GM12872 (cell line): ENCODE data around the gene TNFRSF8.

Experiments
- TF ChIP-seq, protein P1 (sequence below): IDR thresholded peaks from 3 replicates; pipeline ENCODE4 v1.5.1; 2011; ENCODE audit warnings: low read depth, mild to moderate bottlenecking, low read length, moderate library complexity; ENCODE audit not compliant: insufficient read depth

Gene TNFRSF8

DNA sequence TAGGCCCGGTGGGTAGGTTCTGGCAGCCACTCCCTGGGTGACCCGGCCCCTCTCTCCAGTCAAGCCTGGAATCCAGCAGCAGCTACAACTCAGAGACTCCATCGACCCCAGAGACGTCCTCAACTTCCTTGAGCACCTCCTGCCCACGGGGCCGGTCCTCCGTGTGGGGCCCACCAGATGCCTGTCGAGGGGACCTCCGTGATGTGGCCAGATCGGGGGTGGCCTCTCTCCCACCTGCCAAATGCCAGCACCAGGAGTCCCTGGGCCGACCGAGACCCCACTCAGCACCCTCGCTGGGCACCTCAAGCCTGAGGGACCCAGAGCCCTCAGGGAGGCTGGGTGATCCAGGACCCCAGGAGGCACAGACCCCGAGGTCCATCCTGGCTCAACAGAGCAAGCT, 41.1 kb upstream of the TNFRSF8 start:
- TF ChIP-seq, protein P1, sequence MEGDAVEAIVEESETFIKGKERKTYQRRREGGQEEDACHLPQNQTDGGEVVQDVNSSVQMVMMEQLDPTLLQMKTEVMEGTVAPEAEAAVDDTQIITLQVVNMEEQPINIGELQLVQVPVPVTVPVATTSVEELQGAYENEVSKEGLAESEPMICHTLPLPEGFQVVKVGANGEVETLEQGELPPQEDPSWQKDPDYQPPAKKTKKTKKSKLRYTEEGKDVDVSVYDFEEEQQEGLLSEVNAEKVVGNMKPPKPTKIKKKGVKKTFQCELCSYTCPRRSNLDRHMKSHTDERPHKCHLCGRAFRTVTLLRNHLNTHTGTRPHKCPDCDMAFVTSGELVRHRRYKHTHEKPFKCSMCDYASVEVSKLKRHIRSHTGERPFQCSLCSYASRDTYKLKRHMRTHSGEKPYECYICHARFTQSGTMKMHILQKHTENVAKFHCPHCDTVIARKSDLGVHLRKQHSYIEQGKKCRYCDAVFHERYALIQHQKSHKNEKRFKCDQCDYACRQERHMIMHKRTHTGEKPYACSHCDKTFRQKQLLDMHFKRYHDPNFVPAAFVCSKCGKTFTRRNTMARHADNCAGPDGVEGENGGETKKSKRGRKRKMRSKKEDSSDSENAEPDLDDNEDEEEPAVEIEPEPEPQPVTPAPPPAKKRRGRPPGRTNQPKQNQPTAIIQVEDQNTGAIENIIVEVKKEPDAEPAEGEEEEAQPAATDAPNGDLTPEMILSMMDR, result no peak

DNA sequence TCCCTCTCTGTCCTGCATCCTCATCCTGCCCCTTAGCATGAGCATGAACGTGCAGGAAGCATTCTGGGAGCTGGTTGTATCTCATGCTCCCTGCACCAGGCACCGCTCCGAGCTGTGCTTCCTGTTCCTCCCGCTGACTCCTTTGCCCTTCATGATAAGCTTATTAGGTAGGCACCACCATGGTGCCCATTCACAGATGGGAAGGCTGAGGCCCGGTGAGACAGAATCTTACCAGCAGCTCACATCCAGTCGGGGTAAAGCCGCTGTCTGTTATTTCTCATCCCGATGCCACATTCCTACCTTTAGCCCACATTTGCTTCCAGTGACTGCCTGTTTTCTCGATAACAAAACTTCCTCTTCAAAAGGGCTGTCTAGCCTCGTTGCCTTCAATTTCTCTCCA, 36.5 kb upstream of the TNFRSF8 start:
- TF ChIP-seq, protein P1, result no peak

DNA sequence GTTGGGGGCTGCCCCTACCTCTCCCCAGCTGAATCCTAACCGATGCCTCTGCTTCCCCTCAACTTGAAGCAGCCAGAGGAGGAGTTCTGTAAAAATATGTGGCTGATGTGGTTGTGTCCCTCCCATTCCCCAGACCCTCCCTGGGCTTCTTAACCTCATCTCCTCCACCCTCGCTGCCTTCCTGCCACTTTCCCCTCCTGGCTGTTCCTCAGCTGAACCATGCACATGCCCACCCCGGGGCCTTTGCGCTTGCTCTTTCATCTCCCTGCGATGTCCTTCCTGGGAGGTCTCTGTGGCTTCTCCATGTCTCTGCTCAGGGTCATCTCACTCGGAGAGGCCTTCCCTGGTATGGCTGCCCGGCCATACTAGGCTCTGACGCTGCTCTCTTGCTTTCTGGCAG, 34.9 kb upstream of the TNFRSF8 start:
- TF ChIP-seq, protein P1, result no peak

DNA sequence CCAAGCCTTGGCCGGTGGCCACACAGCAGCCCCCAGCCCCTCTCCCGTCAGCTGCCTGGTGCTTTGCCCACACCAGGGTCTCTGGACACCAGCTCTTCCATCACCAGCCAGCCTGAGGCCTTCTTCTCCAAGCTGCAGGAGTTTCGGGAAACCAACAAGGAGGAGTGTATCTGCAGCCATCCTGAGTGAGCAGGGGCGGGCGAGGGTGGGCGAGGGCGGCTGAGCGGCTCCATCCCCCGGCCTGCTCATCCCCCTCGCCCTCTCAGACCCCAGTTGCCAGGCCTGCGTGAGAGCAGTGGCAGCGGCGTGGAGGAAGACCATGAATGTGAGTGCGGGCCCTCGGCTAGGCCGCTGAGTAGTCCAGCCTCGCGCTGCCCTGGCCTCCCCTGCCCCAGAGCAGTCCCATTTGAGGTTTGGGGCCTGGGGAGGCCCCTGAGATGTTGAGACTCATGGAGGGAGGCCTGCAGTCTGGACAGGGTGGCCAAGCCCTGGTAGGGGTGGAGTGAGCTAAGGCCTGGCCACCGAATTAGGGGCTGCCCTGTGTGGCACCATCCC, 34.1 kb upstream of the TNFRSF8 start:
- TF ChIP-seq, protein P1, result no peak

DNA sequence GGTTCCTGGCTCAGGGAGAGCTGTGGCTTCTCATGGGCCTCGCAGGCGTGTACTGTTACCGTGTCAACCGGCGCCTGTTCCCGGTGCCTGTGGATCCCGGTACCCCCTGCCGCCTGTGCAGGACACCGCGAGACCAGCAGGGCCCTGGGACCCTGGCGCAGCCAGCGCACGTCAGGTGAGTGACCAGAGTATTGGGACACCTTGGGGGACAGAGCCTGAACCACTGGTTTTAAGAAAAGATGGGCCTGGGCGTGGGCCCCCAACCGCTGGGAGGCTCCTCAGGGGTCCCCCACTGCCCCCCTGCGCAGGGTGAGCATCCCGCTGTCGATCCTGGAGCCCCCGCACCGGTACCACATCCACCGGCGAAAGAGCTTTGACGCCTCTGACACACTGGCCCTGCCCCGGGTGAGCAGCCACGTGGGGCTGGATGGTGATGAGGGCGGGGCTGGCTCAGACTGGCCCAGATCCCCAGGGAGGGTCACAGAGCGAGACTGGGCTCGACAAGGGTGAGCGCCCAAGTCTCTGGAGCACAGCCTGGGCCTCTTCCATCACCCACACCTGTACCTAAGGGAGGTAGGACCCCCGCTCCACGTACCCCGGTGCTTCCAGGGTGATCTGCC, 33.3 kb upstream of the TNFRSF8 start:
- TF ChIP-seq, protein P1, result no peak

DNA sequence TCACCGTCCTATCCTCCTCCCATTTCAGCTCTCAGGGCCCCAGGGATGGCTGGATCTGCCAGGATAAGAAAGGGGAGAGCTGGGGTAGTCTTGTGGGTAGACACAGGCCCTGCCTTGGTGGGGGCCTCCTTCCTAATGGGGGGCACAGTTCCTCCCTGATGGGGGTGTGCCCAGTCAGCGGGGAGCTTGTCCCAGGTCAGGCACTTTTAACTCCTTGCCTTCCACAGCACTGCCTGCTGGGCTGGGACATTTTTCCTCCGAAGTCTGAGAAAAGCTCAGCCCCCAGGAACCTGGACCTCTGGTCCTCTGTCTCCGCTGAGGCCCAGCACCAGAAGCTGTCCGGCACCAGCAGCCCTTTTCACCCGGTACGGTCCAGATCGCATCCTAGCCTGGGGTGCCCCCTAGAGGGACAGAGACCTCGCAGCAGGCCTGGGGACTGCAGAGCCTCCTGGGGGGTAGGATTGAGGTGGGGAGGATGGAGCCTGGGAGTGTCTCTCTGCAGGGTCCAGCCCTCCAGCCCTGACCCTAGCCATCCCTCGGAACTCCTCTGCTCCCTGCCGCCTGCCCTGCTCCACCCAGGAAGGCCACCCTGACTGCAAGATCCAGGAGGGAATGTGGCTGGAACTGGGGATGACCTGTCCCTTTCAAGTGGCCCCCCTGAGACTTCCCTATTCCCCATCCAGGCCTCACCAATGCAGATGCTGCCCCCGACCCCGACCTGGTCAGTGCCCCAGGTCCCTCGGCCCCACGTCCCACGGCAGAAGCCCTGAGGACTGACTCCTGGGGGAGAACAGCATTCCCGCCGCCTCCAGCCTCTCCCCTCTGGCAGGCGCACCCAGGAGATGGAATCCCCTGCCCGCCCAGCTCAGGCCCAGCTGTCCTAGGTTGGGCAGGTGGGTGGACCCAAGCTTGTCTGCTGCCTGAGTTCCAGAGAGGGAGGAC, 31.8 kb upstream of the TNFRSF8 start:
- TF ChIP-seq, protein P1, result peak; percentile 84

DNA sequence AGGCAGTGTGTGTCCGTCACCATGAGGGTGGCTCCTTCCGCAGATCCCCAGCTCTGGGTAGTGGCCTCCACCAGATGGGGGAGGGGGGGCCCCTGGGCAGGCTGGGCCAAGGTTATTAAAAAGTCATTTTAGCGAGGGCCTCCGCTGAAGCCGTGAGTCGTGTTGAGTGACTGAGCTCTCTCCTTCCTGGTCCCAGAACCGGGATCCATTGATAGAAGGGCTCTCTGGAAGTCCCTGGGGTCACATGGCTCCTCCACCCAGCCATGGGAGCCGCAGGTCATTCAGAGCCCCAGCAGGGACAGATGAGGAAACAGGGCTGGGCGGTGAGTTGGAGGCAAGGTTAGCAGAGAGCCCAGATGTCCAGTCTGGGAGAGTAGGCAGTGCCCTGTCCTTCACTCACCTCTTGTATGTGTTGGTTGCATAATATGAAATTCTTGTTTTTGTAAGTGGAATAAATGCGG, 30.9 kb upstream of the TNFRSF8 start:
- TF ChIP-seq, protein P1, result no peak
